NCI-H2081 (cell line): ENCODE data around the gene FHL2.

ENCODE experiments used
- DNase-seq, 2 experiments: peaks; one replicate each; lab custom pipeline; 2025; lab: John Stamatoyannopoulos, UW

The FHL2 gene

DNA sequence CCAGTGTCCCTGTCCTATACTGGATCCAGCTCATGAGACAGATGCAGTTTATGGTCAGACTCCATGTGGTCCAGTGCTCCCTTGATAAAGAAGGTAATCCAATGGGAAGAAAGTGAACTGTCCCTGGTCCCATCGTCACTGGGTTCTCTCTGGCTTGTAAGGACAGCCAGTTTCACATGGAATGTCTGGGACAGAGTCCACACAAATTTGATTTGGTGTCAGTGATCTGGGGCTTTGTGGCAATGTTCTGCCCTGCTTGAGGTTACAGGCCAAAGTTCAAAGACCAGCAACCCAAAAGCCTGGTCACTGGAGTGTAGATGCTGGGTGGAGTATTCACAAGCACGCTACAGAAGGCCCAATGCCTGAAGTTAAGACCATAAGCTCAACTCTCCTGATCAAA, 22.2 kb upstream of the FHL2 start:
- no peak for DNase-seq

DNA sequence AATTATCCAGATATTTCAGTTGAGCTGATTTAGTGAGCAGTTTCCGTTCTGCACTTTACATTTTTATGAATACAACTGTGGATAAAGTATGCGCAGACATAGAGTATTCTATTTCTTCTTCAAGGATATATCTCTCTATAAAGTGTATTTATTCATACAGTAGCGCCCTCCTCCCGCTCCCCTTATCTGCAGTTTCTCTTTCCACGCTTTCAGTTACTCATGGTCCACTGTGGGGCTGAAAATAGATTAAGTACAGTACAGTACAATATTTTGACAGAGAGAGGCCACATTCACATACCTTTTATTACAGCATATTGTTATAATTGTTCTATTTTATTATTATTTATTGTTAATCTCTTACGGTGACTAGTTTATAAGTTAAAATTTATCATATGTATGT, 19.7 kb upstream of the FHL2 start:
- no peak for DNase-seq

DNA sequence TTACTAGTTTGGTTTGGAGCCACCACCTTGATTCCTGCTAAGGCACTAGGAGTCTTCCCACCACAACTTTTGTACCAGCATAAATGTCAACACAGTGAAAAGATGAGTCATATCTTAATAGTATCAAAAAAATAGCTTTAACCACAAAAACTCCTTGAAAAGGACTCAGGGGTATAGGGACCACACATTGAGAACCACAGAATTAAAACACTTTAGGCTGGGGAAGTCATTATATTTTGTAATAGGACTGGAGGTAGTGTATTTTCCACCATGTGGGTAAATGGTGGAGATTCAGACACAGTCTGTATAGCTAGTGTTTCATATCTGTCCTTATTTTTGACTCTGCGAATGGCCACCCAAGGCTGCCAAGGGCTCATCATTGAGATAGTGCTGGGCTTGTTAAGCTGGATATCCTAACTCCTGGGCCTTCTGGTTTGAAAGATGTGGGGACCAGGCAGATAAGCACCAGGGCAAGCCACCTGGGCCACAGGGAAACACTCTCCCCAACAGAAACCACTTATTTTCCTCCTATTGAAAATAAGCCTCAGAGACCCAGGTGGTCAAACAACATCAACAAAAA, 19.1 kb upstream of the FHL2 start:
- DNase-seq = no peak

DNA sequence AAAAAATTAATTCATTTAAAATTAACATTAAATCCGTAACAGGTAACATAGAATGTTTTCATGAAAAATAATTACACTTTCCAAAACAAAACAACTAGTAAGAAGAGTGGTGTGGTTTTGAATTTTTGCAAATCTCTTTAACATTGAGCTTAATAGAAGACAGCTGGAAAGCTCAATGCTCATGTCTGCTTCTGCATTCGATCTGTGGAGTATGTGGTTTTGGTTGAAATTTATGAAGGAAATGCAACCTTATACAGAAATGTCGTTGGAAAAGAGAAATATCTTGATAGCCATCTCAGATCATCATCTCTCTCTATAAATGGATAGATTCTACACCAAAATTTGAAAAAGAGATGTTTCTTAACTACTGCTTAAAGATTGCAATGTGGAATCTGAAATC, 17.3 kb upstream of the FHL2 start:
- no peak for DNase-seq

- no peak for DNase-seq
Observed at GRCh38 chr2:105415007-105415406, 16.2 kb upstream of the FHL2 start.

GRCh38 chr2:105413206-105413605, 14.4 kb upstream of the FHL2 start:
- DNase-seq = no peak

DNA sequence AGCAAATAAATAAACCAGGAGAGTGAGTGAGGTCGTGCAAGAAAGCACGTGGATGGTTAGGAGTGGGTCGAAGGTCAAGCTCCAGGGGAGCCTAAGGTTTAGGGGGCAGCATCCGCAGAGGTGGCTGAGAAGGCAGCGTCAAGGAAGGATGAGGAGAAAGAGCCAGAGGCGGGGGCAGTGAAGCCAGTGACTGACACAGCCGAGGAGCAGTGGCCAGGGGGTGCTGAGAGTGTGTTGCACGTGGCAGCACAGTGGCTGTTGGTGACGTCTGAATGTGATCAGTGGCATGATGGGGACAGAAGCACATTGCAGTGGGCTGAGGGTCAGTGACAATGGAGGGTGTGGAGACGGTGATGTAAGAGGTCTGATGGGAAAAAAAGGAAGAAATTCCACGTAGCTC, 13.7 kb upstream of the FHL2 start:
- no peak for DNase-seq

- DNase-seq = no peak
Observed at GRCh38 chr2:105411720-105412407, 13.0 kb upstream of the FHL2 start.

- DNase-seq = no peak
Observed at GRCh38 chr2:105410554-105410953, 11.7 kb upstream of the FHL2 start.

DNA sequence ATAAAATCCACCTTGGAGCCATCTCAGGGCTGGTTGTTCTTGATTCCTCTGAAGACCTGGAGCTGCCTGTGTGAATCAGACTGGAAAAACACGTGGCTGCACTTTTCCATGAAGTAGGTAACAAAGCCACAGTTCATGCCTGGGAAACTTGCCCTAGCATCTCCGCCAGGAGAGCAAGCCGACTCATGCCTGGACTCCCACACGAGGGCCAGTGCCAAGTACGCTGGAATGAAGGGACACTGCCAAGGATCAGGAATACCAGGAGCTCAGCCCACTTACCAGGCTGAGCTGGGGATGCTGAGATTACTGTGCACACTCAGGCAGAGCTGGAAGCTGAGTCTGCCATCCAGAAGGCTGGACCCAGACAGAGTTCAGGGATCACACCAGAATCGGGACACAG, 10.9 kb upstream of the FHL2 start:
- no peak for DNase-seq

- no peak for DNase-seq
Observed at GRCh38 chr2:105407946-105408743, 9.3 kb upstream of the FHL2 start.

GRCh38 chr2:105406221-105406620, 7.4 kb upstream of the FHL2 start:
- no peak for DNase-seq

- DNase-seq = no peak
Observed at GRCh38 chr2:105405291-105405690, 6.4 kb upstream of the FHL2 start.

GRCh38 chr2:105404736-105405135, 5.9 kb upstream of the FHL2 start:
- DNase-seq = no peak

GRCh38 chr2:105403783-105404698, 5.2 kb upstream of the FHL2 start:
- peak in 1 of 2 experiments; percentile 41 for DNase-seq

DNA sequence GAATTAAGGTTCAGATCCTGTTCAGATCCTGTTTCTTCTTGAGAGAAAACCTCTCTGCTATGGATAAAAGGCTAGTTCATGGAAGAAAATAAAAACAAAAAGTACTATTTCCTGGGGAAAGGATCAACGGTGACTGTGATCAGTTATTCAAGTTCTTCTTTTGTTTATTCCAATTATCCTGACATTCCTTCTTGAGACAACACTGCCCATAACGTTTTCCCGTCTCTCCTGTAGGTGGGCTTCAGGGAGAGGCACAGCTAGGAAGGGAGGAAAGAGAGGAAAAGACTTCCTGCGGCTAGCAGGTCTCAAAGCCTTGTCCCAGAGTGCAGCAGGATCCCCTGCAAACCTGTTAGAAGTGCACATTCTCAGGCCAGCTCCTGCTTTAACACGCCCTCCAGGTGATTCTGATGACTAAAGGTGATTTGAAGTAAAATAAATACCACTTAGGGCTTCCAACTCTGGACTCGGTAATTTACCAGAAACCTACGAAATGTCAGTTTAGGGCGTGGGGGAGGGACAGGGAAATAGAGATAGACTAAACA, 4.5 kb upstream of the FHL2 start:
- no peak for DNase-seq

GRCh38 chr2:105402809-105403208, 4.0 kb upstream of the FHL2 start:
- DNase-seq = no peak

DNA sequence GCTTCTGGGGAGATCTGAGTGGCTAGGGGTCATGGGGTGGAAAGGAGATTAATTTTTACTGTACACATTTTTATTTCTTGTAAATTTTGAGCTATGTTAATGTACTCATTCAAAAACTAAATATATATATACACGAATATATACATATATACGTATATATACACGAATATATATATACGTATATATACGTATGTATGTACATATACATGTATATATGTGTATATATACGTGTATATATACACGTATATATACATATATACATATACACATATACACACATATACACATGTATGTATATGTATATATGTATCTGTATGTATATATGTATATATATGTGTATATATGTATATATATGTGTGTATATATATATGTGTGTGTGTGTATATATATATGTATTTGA, 3.0 kb upstream of the FHL2 start:
- no peak for DNase-seq

DNA sequence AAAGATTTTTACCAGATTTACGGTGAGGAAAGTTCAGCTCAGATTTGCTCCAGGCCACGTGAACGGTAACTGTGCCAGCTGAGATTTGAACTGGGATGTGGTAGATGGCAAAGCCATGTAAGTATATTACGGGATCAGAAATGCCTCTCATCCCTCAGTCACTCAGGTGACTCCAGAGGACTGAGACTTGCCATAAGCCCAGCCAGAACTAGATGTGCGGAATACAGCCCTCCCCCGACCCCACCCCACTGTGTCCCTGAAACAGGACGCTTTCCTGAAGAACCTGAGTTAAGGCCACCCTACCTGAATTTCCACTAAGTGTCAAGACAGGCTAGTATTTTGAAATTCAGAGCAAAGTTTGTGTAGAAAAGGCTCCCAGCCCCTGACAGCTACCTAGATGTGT, 1.3 kb upstream of the FHL2 start:
- no peak for DNase-seq

- DNase-seq = no peak
Observed at GRCh38 chr2:105399207-105399861, 483 bp upstream of the FHL2 start.

DNA sequence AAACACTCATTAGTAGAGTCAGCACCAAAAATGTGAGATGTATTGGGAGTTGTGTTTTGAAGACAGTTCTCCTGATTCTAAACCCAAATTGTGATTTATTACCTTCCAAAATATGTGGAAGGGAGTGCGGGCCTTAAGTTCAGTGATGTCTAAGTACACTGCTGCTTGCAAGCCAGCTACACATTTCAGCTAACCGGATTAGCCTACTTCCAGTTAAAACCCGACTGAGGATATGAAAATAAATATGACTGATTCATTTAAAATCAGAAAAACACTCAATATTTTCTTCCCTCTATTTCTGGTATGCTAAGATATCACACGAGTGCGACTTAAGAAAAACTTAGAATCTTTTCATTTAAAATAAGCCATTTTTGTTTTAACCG, 907 bp downstream of the FHL2 start:
- DNase-seq = no peak
